IMR-90 (cell line): Measurements from ENCODE around the gene LY86. TPM values are rescaled to one million over a fixed set of nuclear protein-coding genes. Genes with fewer than 3 reads are reported as not detected.

ENCODE experiments used
- ATAC-seq: fragments of 200-7000 bp; cut with Tn5 transposase; 2 replicates; pipeline ENCODE4 v1.9.1; 2020; ENCODE audit warnings: low read depth, mild to moderate bottlenecking, moderate library complexity
- BruUV-seq: library from RNA; stranded (reverse); fragments of 400-500 nt; replicated peaks from 2 replicates; lab custom pipeline; 2021; lab: Mats Ljungman, UMichigan
- CTCF ChIA-PET: fragments of 300-600 bp; formaldehyde crosslinking; extraction: SDS; loops from one replicate; lab custom pipeline; 2021; ENCODE audit warnings: antibody characterized with exemption; lab: Yijun Ruan, JAX
- POLR2A ChIA-PET: fragments of 300-600 bp; sonication (Branson Sonifier 250); formaldehyde crosslinking; loops from one replicate; lab custom pipeline; 2022; ENCODE audit warnings: antibody characterized with exemption; ENCODE audit not compliant: unreplicated experiment; lab: Charles Lee
- DNase-seq: peaks from one replicate; pipeline ENCODE4 v3.0.0; 2013
- H2AFZ ChIP-seq: replicated peaks from 2 replicates; pipeline ENCODE3; 2013; ENCODE audit warnings: low read length, mild to moderate bottlenecking; ENCODE audit not compliant: poor library complexity
- H2AK5ac ChIP-seq: 2 replicates; pipeline ENCODE4 v1.6.1; 2013; ENCODE audit warnings: low read depth, low read length, inconsistent platforms
- H2AK9ac ChIP-seq: replicated peaks from 2 replicates; pipeline ENCODE3; 2013; ENCODE audit warnings: mild to moderate bottlenecking, low read depth, low read length, moderate library complexity; ENCODE audit not compliant: poor library complexity
- H2BK120ac ChIP-seq: 2 replicates; pipeline ENCODE4 v1.6.1; 2013; ENCODE audit warnings: low read depth, low read length, inconsistent platforms
- H2BK15ac ChIP-seq: 3 replicates; pipeline ENCODE4 v1.6.1; 2013; ENCODE audit warnings: low read depth, low read length, inconsistent platforms
- H2BK20ac ChIP-seq: 2 replicates; pipeline ENCODE4 v1.6.1; 2013; ENCODE audit warnings: low read depth, mild to moderate bottlenecking, inconsistent platforms, low read length, moderate library complexity
- H2BK5ac ChIP-seq: 2 replicates; pipeline ENCODE4 v1.6.1; 2013; ENCODE audit warnings: mild to moderate bottlenecking, low read depth, low read length, inconsistent platforms; ENCODE audit not compliant: poor library complexity, severe bottlenecking
- H3K14ac ChIP-seq: replicated peaks from 2 replicates; pipeline ENCODE4 v1.6.1; 2013; ENCODE audit warnings: low read depth, low read length, inconsistent platforms
- H3K18ac ChIP-seq: 2 replicates; pipeline ENCODE4 v1.6.1; 2013; ENCODE audit warnings: low read depth, low read length, control low read depth
- H3K23ac ChIP-seq: 2 replicates; pipeline ENCODE4 v1.6.1; 2013; ENCODE audit warnings: low read depth, low read length, inconsistent platforms
- H3K27ac ChIP-seq: 2 replicates; pipeline ENCODE4 v1.5.1; 2013; ENCODE audit warnings: mild to moderate bottlenecking, control low read depth, low read length; ENCODE audit not compliant: insufficient read depth
- H3K27me3 ChIP-seq: 2 replicates; pipeline ENCODE4 v1.6.1; 2013; ENCODE audit warnings: low read length; ENCODE audit not compliant: control insufficient read depth, insufficient read depth
- H3K36me3 ChIP-seq: 2 replicates; pipeline ENCODE4 v1.6.1; 2013; ENCODE audit warnings: low read length, mixed read lengths; ENCODE audit not compliant: control insufficient read depth, insufficient read depth
- H3K4ac ChIP-seq: 2 replicates; pipeline ENCODE4 v1.6.1; 2013; ENCODE audit warnings: low read depth, low read length, inconsistent platforms
- H3K4me1 ChIP-seq: 2 replicates; pipeline ENCODE4 v1.6.1; 2013; ENCODE audit warnings: low read length, mixed read lengths; ENCODE audit not compliant: control insufficient read depth, insufficient read depth
- H3K4me2 ChIP-seq: 2 replicates; pipeline ENCODE4 v1.6.1; 2013; ENCODE audit warnings: low read depth, mild to moderate bottlenecking, control low read depth, low read length, moderate library complexity
- H3K4me3 ChIP-seq: 2 replicates; pipeline ENCODE4 v1.5.1; 2013; ENCODE audit warnings: low read depth, mild to moderate bottlenecking, control low read depth, low read length, moderate library complexity; ENCODE audit not compliant: insufficient read depth
- H3K56ac ChIP-seq: 2 replicates; pipeline ENCODE4 v1.6.1; 2013; ENCODE audit warnings: low read length, inconsistent platforms; ENCODE audit not compliant: insufficient read depth; ENCODE audit errors: extremely low read depth
- H3K79me1 ChIP-seq, 2 experiments: 2 replicates each; pipeline ENCODE4 v1.6.1; 2013; ENCODE audit warnings: low read length in 2 of 2, inconsistent platforms in 1 of 2, low read depth in 1 of 2
- H3K9ac ChIP-seq: 2 replicates; pipeline ENCODE4 v1.6.1; 2013; ENCODE audit warnings: low read depth, low read length, control low read depth
- H3K9me1 ChIP-seq: 2 replicates; pipeline ENCODE4 v1.6.1; 2013; ENCODE audit warnings: low read length, inconsistent platforms; ENCODE audit not compliant: insufficient read depth
- H3K9me3 ChIP-seq: 2 replicates; pipeline ENCODE4 v1.6.1; 2013; ENCODE audit warnings: low read length; ENCODE audit not compliant: control insufficient read depth, insufficient read depth
- H4K20me1 ChIP-seq: 2 replicates; pipeline ENCODE4 v1.6.1; 2013; ENCODE audit warnings: low read length, inconsistent platforms; ENCODE audit not compliant: insufficient read depth
- H4K5ac ChIP-seq: 2 replicates; pipeline ENCODE4 v1.6.1; 2013; ENCODE audit warnings: mild to moderate bottlenecking, low read depth, low read length, control low read depth
- H4K8ac ChIP-seq, 2 experiments: 2 replicates each; pipeline ENCODE4 v1.6.1; 2013; ENCODE audit warnings: low read depth in 2 of 2, low read length in 2 of 2, control low read depth in 1 of 2, inconsistent platforms in 1 of 2
- H4K91ac ChIP-seq: 2 replicates; pipeline ENCODE4 v1.6.1; 2013; ENCODE audit warnings: low read depth, low read length, inconsistent platforms; ENCODE audit not compliant: insufficient read depth
- CEBPB ChIP-seq: IDR thresholded peaks from 2 replicates; pipeline ENCODE4 v1.6.1; 2012; ENCODE audit warnings: low read depth, low read length, improper control_type of control experiment
- WGBS, 2 experiments: methylation state at CpG; one replicate each; pipeline versions ENCODE4 v1.1.5 to v1.1.7; 2013; ENCODE audit warnings: missing lambda C conversion rate in 2 of 2; ENCODE audit not compliant: insufficient read length in 1 of 2; ENCODE audit errors: extremely low coverage in 2 of 2; 5-methylcytosine and 5-hydroxymethylcytosine counted together
- dilution Hi-C: fragments of 300-500 bp; cut with HindIII; formaldehyde crosslinking; loops from one replicate; pipeline ENCODE4 v1.14.3; 2018; ENCODE audit warnings: low sequenced_read_pairs; ENCODE audit not compliant: unreplicated experiment
- in situ Hi-C: fragments of 300-500 bp; cut with MboI; formaldehyde crosslinking; loops from 3 replicates; pipeline ENCODE4 v1.14.3; 2019; ENCODE audit warnings: low sequenced_read_pairs, inconsistent platforms, mixed read lengths
- intact Hi-C: fragments of 100-400 bp; cut with micrococcal nuclease; formaldehyde crosslinking; loops from 2 replicates; pipeline ENCODE4 v1.10.0; 2022
- polyA plus RNA-seq, 3 experiments: library from polyadenylated mRNA; depleted of rRNA; stranded (reverse); fragments of >200 nt; gene quantifications; 2 replicates each; pipeline ENCODE4 v1.2.3, GENCODE V29; 2012; ENCODE audit warnings: low replicate concordance in 1 of 3
- total RNA-seq: library from RNA; depleted of rRNA; stranded (reverse); fragments of >200 nt; gene quantifications from 2 replicates; pipeline ENCODE4 v1.2.3, GENCODE V29; 2012
- TF ChIP-seq, protein P1 (sequence below): fragments of 150-350 bp; IDR thresholded peaks from 2 replicates; pipeline ENCODE4 v1.6.1; 2017; ENCODE audit warnings: mild to moderate bottlenecking, antibody characterized with exemption, low read length, low read depth

Gene LY86
- total and polyA plus RNA-seq, 2 of the 4 experiments (the other 2 are of a cell fraction): not detected

DNA sequence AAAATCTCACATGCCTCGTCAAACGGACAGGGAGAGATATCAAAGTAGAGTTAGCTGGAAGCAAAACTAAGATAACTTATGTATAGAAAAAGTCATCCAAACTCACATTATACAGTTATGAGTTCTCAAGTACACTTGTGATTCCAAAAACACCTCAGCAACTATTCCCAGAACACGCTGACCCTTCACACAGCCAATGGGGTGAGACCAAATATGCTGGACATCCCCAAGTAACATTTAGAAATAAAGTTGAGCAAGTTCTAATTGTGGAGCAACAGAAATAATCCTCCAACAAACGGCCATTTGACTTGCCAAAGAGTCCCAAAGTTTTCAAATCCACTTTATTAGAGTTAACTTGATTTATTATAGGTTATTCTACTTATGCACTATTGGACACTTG is 52.4 kb downstream of the LY86 start:
- H3K36me3 ChIP-seq: no peaks in the 10 kb centered on the region
- H2AK5ac ChIP-seq: no peak overlapping the region
- no peak overlapping the region for H4K91ac ChIP-seq
- H3K9ac ChIP-seq: no peak overlapping the region
- CTCF ChIA-PET: no interaction called here
- H3K9me1 ChIP-seq: no peaks in the 10 kb centered on the region
- no peak overlapping the region for H3K18ac ChIP-seq
- H4K8ac ChIP-seq: no peak overlapping the region
- no TSS peak for BruUV-seq
- H2BK15ac ChIP-seq: no peak overlapping the region
- no peak overlapping the region for H3K4ac ChIP-seq
- no peak overlapping the region for H2BK20ac ChIP-seq
- no peak overlapping the region for H4K5ac ChIP-seq
- no peak overlapping the region for H3K23ac ChIP-seq
- no peak overlapping the region for H2BK5ac ChIP-seq
- no peak for ATAC-seq
- H3K27me3 ChIP-seq: no peaks in the 10 kb centered on the region
- H2AK9ac ChIP-seq: no peak overlapping the region
- in situ Hi-C loops: no loop called here
- no peaks in the 10 kb centered on the region for H3K4me1 ChIP-seq
- no peaks in the 10 kb centered on the region for H3K9me3 ChIP-seq
- no peak overlapping the region for H3K4me2 ChIP-seq
- dilution Hi-C loops: no loop called here
- no peaks in the 10 kb centered on the region for H4K20me1 ChIP-seq
- no peak for DNase-seq
- TF ChIP-seq, protein P1, sequence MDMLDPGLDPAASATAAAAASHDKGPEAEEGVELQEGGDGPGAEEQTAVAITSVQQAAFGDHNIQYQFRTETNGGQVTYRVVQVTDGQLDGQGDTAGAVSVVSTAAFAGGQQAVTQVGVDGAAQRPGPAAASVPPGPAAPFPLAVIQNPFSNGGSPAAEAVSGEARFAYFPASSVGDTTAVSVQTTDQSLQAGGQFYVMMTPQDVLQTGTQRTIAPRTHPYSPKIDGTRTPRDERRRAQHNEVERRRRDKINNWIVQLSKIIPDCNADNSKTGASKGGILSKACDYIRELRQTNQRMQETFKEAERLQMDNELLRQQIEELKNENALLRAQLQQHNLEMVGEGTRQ: no peak
- no peak for TF ChIP-seq CEBPB
- 17% methylated on average over 1 of the region's 4 CpGs; no CpG with 5 or more reads in 1 of the 2 experiments for WGBS, 2 experiments
- POLR2A ChIA-PET: no interaction called here
- no peak overlapping the region for H3K27ac ChIP-seq
- H3K79me1 ChIP-seq: no peaks in the 10 kb centered on the region
- intact Hi-C loops: no loop called here
- H3K14ac ChIP-seq: no peak overlapping the region
- no peak overlapping the region for H2BK120ac ChIP-seq
- H2AFZ ChIP-seq: no peak overlapping the region
- H3K4me3 ChIP-seq: no peak overlapping the region
- H3K56ac ChIP-seq: no peak overlapping the region
